GM18867 (cell line): Measurements from ENCODE around the gene LMO7.

ENCODE experiments used
- ATAC-seq: cut with Tn5 transposase; IDR thresholded peaks from one replicate; pipeline ENCODE4 v1.9.1; 2021; ENCODE audit warnings: mild to moderate bottlenecking, moderate library complexity; ENCODE audit not compliant: unreplicated experiment

LMO7 gene

GRCh38 chr13:75832812-75833211 is 196.7 kb downstream of the LMO7 start:
- no peak for ATAC-seq

GRCh38 chr13:75836441-75836840 is 200.3 kb downstream of the LMO7 start:
- no peak for ATAC-seq

- ATAC-seq: no peak
Measured at GRCh38 chr13:75838366-75839005, 202.4 kb downstream of the LMO7 start.

- no peak for ATAC-seq
Measured at GRCh38 chr13:75839406-75839805, 203.3 kb downstream of the LMO7 start.

- no peak for ATAC-seq
Measured at GRCh38 chr13:75841905-75842304, 205.8 kb downstream of the LMO7 start.

GRCh38 chr13:75843074-75843473 is 206.9 kb downstream of the LMO7 start:
- ATAC-seq: no peak

- no peak for ATAC-seq
Measured at GRCh38 chr13:75843991-75844390, 207.9 kb downstream of the LMO7 start.

GRCh38 chr13:75847588-75847987 is 211.5 kb downstream of the LMO7 start:
- ATAC-seq: no peak

- ATAC-seq: no peak
Measured at GRCh38 chr13:75850916-75851315, 214.8 kb downstream of the LMO7 start.

- no peak for ATAC-seq
Measured at GRCh38 chr13:75855216-75855615, 219.1 kb downstream of the LMO7 start.

- ATAC-seq: no peak
Measured at GRCh38 chr13:75855847-75856246, 219.7 kb downstream of the LMO7 start.

- no peak for ATAC-seq
Measured at GRCh38 chr13:75857291-75857690, 221.2 kb downstream of the LMO7 start.

- no peak for ATAC-seq
Measured at GRCh38 chr13:75860935-75861334, 224.8 kb downstream of the LMO7 start.

GRCh38 chr13:75861786-75862185 is 225.7 kb downstream of the LMO7 start:
- no peak for ATAC-seq

GRCh38 chr13:75864718-75865117 is 228.6 kb downstream of the LMO7 start:
- no peak for ATAC-seq

GRCh38 chr13:75867379-75868117 is 231.4 kb downstream of the LMO7 start:
- ATAC-seq: no peak

- ATAC-seq: no peak
Measured at GRCh38 chr13:75869981-75870380, 233.9 kb downstream of the LMO7 start.

- ATAC-seq: no peak
Measured at GRCh38 chr13:75870397-75870903, 234.3 kb downstream of the LMO7 start.

GRCh38 chr13:75871059-75871458 is 234.9 kb downstream of the LMO7 start:
- no peak for ATAC-seq

- no peak for ATAC-seq
Measured at GRCh38 chr13:75872980-75873379, 236.8 kb downstream of the LMO7 start.

- ATAC-seq: no peak
Measured at GRCh38 chr13:75873494-75873893, 237.4 kb downstream of the LMO7 start.

- ATAC-seq: no peak
Measured at GRCh38 chr13:75875450-75875849, 239.3 kb downstream of the LMO7 start.
